IPS-20b (cell line): Measurements from ENCODE around the gene SUN2.

ENCODE experiments used
- H3K27ac ChIP-seq: one replicate; pipeline ENCODE4 v1.5.1; 2013; ENCODE audit warnings: low read length
- H3K27me3 ChIP-seq: 2 replicates; pipeline ENCODE4 v1.6.1; 2013; ENCODE audit warnings: mild to moderate bottlenecking, low read length, inconsistent platforms; ENCODE audit not compliant: insufficient read depth
- H3K36me3 ChIP-seq: 2 replicates; pipeline ENCODE4 v1.6.1; 2013; ENCODE audit warnings: low read depth, mild to moderate bottlenecking, inconsistent platforms, low read length, moderate library complexity; ENCODE audit not compliant: insufficient read depth
- H3K4me1 ChIP-seq: 2 replicates; pipeline ENCODE4 v1.6.1; 2013; ENCODE audit warnings: mild to moderate bottlenecking, control low read depth, inconsistent platforms, low read length, moderate library complexity; ENCODE audit not compliant: insufficient read depth
- H3K4me3 ChIP-seq: 2 replicates; pipeline ENCODE4 v1.5.1; 2013; ENCODE audit warnings: mild to moderate bottlenecking, low read length, inconsistent platforms
- H3K9ac ChIP-seq: 2 replicates; pipeline ENCODE4 v1.6.1; 2013; ENCODE audit warnings: low read depth, mild to moderate bottlenecking, inconsistent platforms, low read length, moderate library complexity
- H3K9me3 ChIP-seq: 2 replicates; pipeline ENCODE4 v1.6.1; 2013; ENCODE audit warnings: mild to moderate bottlenecking, low read depth, low read length, inconsistent platforms; ENCODE audit not compliant: insufficient read depth

SUN2 gene

GRCh38 chr22:38697425-38698089, 58.2 kb downstream of the SUN2 start:
- H3K27me3 ChIP-seq, result peaks cover 5% of the 10 kb centered on the region; the same call in 1 of the 2 replicates
- peaks cover 13% of the 10 kb centered on the region for H3K4me1 ChIP-seq
- H3K27ac ChIP-seq, result no peak overlapping the region
- no peaks in the 10 kb centered on the region for H3K9me3 ChIP-seq
- H3K9ac ChIP-seq, result no peak overlapping the region
- no peak overlapping the region for H3K4me3 ChIP-seq
- peaks cover 4% of the 10 kb centered on the region; the same call in 1 of the 2 replicates for H3K36me3 ChIP-seq

- H3K27me3 ChIP-seq, result peaks cover 5% of the 10 kb centered on the region; the same call in 1 of the 2 replicates
- H3K9me3 ChIP-seq, result no peaks in the 10 kb centered on the region
- H3K4me1 ChIP-seq, result peaks cover 13% of the 10 kb centered on the region
- no peak overlapping the region for H3K9ac ChIP-seq
- no peak overlapping the region for H3K27ac ChIP-seq
- peaks cover 4% of the 10 kb centered on the region; the same call in 1 of the 2 replicates for H3K36me3 ChIP-seq
- no peak overlapping the region for H3K4me3 ChIP-seq
These were observed 59.0 kb downstream of the SUN2 start for GRCh38 chr22:38696606-38697424.

- Histone ChIP-seq H3K4me3 (no peak overlapping the region), H3K36me3 (peaks cover 6% of the 10 kb centered on the region; the same call in 1 of the 2 replicates), H3K9me3 (no peaks in the 10 kb centered on the region), H3K9ac (no peak overlapping the region), H3K27me3 (no peaks in the 10 kb centered on the region), H3K4me1 (peaks cover 10% of the 10 kb centered on the region), H3K27ac (no peak overlapping the region)
These were observed 60.9 kb downstream of the SUN2 start for GRCh38 chr22:38694940-38695339.

GRCh38 chr22:38694049-38694448, 61.7 kb downstream of the SUN2 start:
- Histone ChIP-seq H3K4me1 (peaks cover 4% of the 10 kb centered on the region; the same call in 1 of the 2 replicates), H3K9me3 (no peaks in the 10 kb centered on the region), H3K27me3 (no peaks in the 10 kb centered on the region), H3K27ac (no peak overlapping the region), H3K9ac (no peak overlapping the region), H3K4me3 (no peak overlapping the region), H3K36me3 (peaks cover 15% of the 10 kb centered on the region)

- Histone ChIP-seq H3K9ac (no peak overlapping the region), H3K4me3 (no peak overlapping the region), H3K4me1 (no peaks in the 10 kb centered on the region), H3K27ac (no peak overlapping the region), H3K36me3 (peaks cover 50% of the 10 kb centered on the region), H3K27me3 (no peaks in the 10 kb centered on the region), H3K9me3 (no peaks in the 10 kb centered on the region)
These were observed 66.1 kb downstream of the SUN2 start for GRCh38 chr22:38689651-38690050.

- no peak overlapping the region for H3K27ac ChIP-seq
- H3K36me3 ChIP-seq, result peaks cover 66% of the 10 kb centered on the region
- H3K9ac ChIP-seq, result no peak overlapping the region
- no peaks in the 10 kb centered on the region for H3K27me3 ChIP-seq
- H3K9me3 ChIP-seq, result peaks cover 6% of the 10 kb centered on the region
- 0 out of 2 replicates have a peak, but pooled peaks cover 3% of the 10 kb centered on the region for H3K4me1 ChIP-seq
- H3K4me3 ChIP-seq, result no peak overlapping the region
These were observed 70.0 kb downstream of the SUN2 start for GRCh38 chr22:38685761-38686160.

GRCh38 chr22:38684895-38685294, 70.9 kb downstream of the SUN2 start:
- Histone ChIP-seq H3K4me1 (0 out of 2 replicates have a peak, but pooled peaks cover 3% of the 10 kb centered on the region), H3K36me3 (peaks cover 64% of the 10 kb centered on the region), H3K4me3 (no peak overlapping the region), H3K27me3 (no peaks in the 10 kb centered on the region), H3K9ac (no peak overlapping the region), H3K27ac (no peak overlapping the region), H3K9me3 (peaks cover 6% of the 10 kb centered on the region)
